ENCODE results near the gene LRRC4C. TPM values are rescaled to one million over a fixed set of nuclear protein-coding genes. Genes with fewer than 3 reads are reported as not detected.

Gene LRRC4C
- total RNA-seq, 1 experiment from 2014 or later: 0.13 TPM

- TF ChIP-seq, protein P1, sequence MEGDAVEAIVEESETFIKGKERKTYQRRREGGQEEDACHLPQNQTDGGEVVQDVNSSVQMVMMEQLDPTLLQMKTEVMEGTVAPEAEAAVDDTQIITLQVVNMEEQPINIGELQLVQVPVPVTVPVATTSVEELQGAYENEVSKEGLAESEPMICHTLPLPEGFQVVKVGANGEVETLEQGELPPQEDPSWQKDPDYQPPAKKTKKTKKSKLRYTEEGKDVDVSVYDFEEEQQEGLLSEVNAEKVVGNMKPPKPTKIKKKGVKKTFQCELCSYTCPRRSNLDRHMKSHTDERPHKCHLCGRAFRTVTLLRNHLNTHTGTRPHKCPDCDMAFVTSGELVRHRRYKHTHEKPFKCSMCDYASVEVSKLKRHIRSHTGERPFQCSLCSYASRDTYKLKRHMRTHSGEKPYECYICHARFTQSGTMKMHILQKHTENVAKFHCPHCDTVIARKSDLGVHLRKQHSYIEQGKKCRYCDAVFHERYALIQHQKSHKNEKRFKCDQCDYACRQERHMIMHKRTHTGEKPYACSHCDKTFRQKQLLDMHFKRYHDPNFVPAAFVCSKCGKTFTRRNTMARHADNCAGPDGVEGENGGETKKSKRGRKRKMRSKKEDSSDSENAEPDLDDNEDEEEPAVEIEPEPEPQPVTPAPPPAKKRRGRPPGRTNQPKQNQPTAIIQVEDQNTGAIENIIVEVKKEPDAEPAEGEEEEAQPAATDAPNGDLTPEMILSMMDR (conservative IDR thresholded peaks at IDR 0.05): no peak
- no peaks in the 10 kb centered on the region for H3K23me2 ChIP-seq (ENCODE audit: insufficient read length, low read depth, low read length, poor library complexity, severe bottlenecking)
- no peaks in the 10 kb centered on the region for H3K79me2 ChIP-seq (ENCODE audit: insufficient read depth, low read length)
- Mint-ChIP-seq H3K36me3 (ENCODE audit: insufficient read depth in 1 of 3, low read depth in 3 of 3) (no peaks in the 10 kb centered on the region; a peak in 1 of 7 replicates), H3K4me3 (no peak overlapping the region), H3K27me3 (ENCODE audit: low read depth) (no peaks in the 10 kb centered on the region), H3K27ac (no peak overlapping the region), H3K4me1 (no peaks in the 10 kb centered on the region), H3K9me3 (peaks cover 2 to 3% of the 10 kb centered on the region in 2 experiments; a peak in 3 of 5 replicates)
- H3K27ac ChIP-seq (ENCODE audit: insufficient read length, low read depth, low read length): no peak overlapping the region
- H3T11ph ChIP-seq (ENCODE audit: low read length): no peak overlapping the region
- no peak overlapping the region for H2AFZ ChIP-seq (ENCODE audit: low read length)
- H3K27me3 ChIP-seq (ENCODE audit: insufficient read depth, low read length): no peaks in the 10 kb centered on the region
- H3K4ac ChIP-seq (ENCODE audit: low read depth, low read length): no peak overlapping the region
- H3K23ac ChIP-seq (ENCODE audit: insufficient read length, low read depth, low read length): no peak overlapping the region
- no peak overlapping the region for H3K14ac ChIP-seq (ENCODE audit: insufficient read depth, low read length)
- H2AK5ac ChIP-seq (ENCODE audit: insufficient read length, low read length): no peak overlapping the region
- no peak overlapping the region for H2BK120ac ChIP-seq (ENCODE audit: low read depth, low read length, poor library complexity, severe bottlenecking)
- H2BK5ac ChIP-seq (ENCODE audit: insufficient read length, low read length): no peak overlapping the region
- no peak overlapping the region for H3K56ac ChIP-seq (ENCODE audit: insufficient read length, low read depth, low read length)
- no peak overlapping the region for H4K8ac ChIP-seq (replicated peaks; ENCODE audit: insufficient read length, low read depth, low read length)
- H3K4me1 ChIP-seq (ENCODE audit: insufficient read depth, low read length): no peaks in the 10 kb centered on the region
- H3K4me2 ChIP-seq (ENCODE audit: insufficient read depth, insufficient read length, low read length): no peak overlapping the region
- H3K9me3 ChIP-seq (ENCODE audit: control insufficient read depth, low read depth, low read length): no peaks in the 10 kb centered on the region
- H2BK20ac ChIP-seq (ENCODE audit: low read depth, low read length, poor library complexity, severe bottlenecking): no peak overlapping the region
- no peak overlapping the region for H2BK15ac ChIP-seq (ENCODE audit: low read depth, low read length)
- no peak overlapping the region for H4K91ac ChIP-seq (ENCODE audit: insufficient read length, low read depth, low read length)
- H4K5ac ChIP-seq (ENCODE audit: insufficient read length, low read depth, low read length): no peak overlapping the region
- no peak overlapping the region for H3K9ac ChIP-seq (ENCODE audit: extremely low read depth, insufficient read length, low read length)
- no peak overlapping the region for H3K18ac ChIP-seq (ENCODE audit: insufficient read length, low read depth, low read length)
- H2BK12ac ChIP-seq (ENCODE audit: insufficient read length, low read depth, low read length): no peak overlapping the region
- H3K79me1 ChIP-seq (ENCODE audit: insufficient read depth, low read depth, low read length, poor library complexity, severe bottlenecking): no peaks in the 10 kb centered on the region
- DNase-seq: no peak
- no peaks in the 10 kb centered on the region for H4K20me1 ChIP-seq (ENCODE audit: control insufficient read depth, insufficient read depth, insufficient read length)
- no CpG with 5 or more reads among the region's 4 CpGs for WGBS (ENCODE audit: extremely low coverage, insufficient read length, low lambda C conversion rate)
Observed at GRCh38 chr11:40746282-40746681, 713.2 kb downstream of the LRRC4C start.

Data from H9 (cell line).